Measurements from ENCODE around the gene SORT1.

- TF ChIP-seq POLR2A (IDR thresholded peaks at IDR 0.05) (no peak), CTCF (IDR thresholded peaks at IDR 0.05) (no peak)
These were observed 82.9 kb downstream of the SORT1 start for GRCh38 chr1:109314795-109315194.
